ENCODE data around the gene ST8SIA6. TPM values are rescaled to one million over a fixed set of nuclear protein-coding genes. Genes with fewer than 3 reads are reported as not detected.

ST8SIA6 gene
- total and polyA plus RNA-seq, 9 of the 15 experiments (the other 6 are each of a cell fraction or from before 2014, with no cell fraction given): 0.69 to 6.7 (median 5.0) TPM

DNA sequence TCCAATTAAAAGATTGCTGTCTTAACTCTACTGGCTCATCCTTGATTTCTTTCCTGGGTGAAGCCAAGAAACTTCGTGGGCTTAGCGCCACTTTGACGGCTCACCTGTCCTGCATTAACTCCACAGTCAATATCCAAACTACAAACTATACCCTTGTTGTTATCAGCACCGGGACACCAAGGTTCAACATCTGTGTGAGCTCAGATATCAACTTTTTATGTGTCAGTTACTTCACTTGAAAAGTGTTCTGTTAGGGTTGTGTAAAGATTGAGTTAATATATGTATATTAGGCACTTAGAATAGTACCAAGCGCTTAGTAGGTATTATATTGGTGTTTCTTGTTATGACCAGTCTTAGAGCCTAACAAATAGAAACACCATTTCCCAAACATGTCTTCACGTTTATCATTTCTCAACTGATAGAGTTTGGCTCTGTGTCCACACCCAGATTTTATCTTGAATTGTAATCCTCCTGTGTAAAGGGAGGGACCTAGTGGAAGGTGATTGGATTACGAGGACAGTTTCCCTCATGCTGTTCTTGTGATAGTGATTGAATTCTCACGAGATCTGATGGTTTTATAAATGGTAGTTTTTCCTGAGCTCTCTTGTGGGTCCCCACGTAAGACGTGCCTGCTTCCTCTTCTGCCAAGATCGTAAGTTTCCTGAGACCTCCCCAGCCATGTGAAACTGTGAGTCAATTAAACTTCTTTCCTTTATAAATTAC, 19.0 kb upstream of the ST8SIA6 start (continued):
- TF ChIP-seq JUNB (CRISPR knock-in tag; conservative IDR thresholded peaks at IDR 0.05) (no peak), ZNF23 (CRISPR knock-in tag; IDR thresholded peaks at IDR 0.05) (no peak), RCOR1 (IDR thresholded peaks at IDR 0.05; ENCODE audit: borderline replicate concordance in 1 of 2, low read depth in 2 of 2, low read length in 2 of 2) (peak; percentile 41 to 71; a peak in 3 of 4 replicates), THAP7 (CRISPR knock-in tag; IDR thresholded peaks at IDR 0.05) (no peak), HNRNPL (IDR thresholded peaks at IDR 0.05; ENCODE audit: low read depth, low read length) (no peak), CBX8 (IDR thresholded peaks at IDR 0.05; ENCODE audit: borderline replicate concordance, extremely low read depth, low read depth, low read length, poor library complexity, severe bottlenecking) (no peak), NR2C2 (CRISPR knock-in tag; IDR thresholded peaks at IDR 0.05) (no peak; the same call in 1 of the 2 replicates), NR2C2 (tag; IDR thresholded peaks at IDR 0.05) (peak; percentile 95), HOMEZ (CRISPR knock-in tag; IDR thresholded peaks at IDR 0.05) (no peak), MTA1 (IDR thresholded peaks at IDR 0.05; ENCODE audit: borderline replicate concordance) (peak; percentile 57; the same call in 1 of the 2 replicates), ZNF165 (CRISPR knock-in tag; IDR thresholded peaks at IDR 0.05; ENCODE audit: borderline replicate concordance) (no peak), HSF4 (CRISPR knock-in tag; IDR thresholded peaks at IDR 0.05; ENCODE audit: borderline replicate concordance) (no peak), TEAD4 (IDR thresholded peaks at IDR 0.05; ENCODE audit: low read length) (peak; percentile 70), TEAD4 (CRISPR knock-in tag; IDR thresholded peaks at IDR 0.05; ENCODE audit: borderline replicate concordance) (no peak), ADNP (tag; IDR thresholded peaks at IDR 0.05) (0 out of 2 replicates have a peak, but pooled peaks have one; percentile 19), RAD21 (CRISPR knock-in tag; conservative IDR thresholded peaks at IDR 0.05 in 1 of 2, IDR thresholded peaks at IDR 0.05 in 1 of 2) (peak in 1 of 2 experiments; percentile 15; a peak in 1 of 4 replicates), MXI1 (IDR thresholded peaks at IDR 0.05; ENCODE audit: low read depth, low read length) (no peak), SIX5 (IDR thresholded peaks at IDR 0.05; ENCODE audit: borderline replicate concordance in 1 of 2, insufficient read depth in 1 of 2, low read depth in 1 of 2, low read length in 2 of 2) (no peak), NR3C1 (CRISPR knock-in tag; IDR thresholded peaks at IDR 0.05) (no peak)
- TF ChIP-seq, protein P1, sequence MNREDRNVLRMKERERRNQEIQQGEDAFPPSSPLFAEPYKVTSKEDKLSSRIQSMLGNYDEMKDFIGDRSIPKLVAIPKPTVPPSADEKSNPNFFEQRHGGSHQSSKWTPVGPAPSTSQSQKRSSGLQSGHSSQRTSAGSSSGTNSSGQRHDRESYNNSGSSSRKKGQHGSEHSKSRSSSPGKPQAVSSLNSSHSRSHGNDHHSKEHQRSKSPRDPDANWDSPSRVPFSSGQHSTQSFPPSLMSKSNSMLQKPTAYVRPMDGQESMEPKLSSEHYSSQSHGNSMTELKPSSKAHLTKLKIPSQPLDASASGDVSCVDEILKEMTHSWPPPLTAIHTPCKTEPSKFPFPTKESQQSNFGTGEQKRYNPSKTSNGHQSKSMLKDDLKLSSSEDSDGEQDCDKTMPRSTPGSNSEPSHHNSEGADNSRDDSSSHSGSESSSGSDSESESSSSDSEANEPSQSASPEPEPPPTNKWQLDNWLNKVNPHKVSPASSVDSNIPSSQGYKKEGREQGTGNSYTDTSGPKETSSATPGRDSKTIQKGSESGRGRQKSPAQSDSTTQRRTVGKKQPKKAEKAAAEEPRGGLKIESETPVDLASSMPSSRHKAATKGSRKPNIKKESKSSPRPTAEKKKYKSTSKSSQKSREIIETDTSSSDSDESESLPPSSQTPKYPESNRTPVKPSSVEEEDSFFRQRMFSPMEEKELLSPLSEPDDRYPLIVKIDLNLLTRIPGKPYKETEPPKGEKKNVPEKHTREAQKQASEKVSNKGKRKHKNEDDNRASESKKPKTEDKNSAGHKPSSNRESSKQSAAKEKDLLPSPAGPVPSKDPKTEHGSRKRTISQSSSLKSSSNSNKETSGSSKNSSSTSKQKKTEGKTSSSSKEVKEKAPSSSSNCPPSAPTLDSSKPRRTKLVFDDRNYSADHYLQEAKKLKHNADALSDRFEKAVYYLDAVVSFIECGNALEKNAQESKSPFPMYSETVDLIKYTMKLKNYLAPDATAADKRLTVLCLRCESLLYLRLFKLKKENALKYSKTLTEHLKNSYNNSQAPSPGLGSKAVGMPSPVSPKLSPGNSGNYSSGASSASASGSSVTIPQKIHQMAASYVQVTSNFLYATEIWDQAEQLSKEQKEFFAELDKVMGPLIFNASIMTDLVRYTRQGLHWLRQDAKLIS (CRISPR knock-in tag; IDR thresholded peaks at IDR 0.05): peak; percentile 40; the same call in 1 of the 2 replicates

Measured in K562 (cell line).